Fibroblast of pulmonary artery (primary cell): Measurements from ENCODE around the gene MYMK.

Experiments used
- DNase-seq: peaks from one replicate; pipeline ENCODE4 v3.0.0-alpha.2; 2010; ENCODE audit warnings: low read depth
- H3K4me3 ChIP-seq: replicated peaks from 2 replicates; pipeline ENCODE4 v1.5.1; 2011; ENCODE audit warnings: low read depth, mild to moderate bottlenecking, control low read depth, low read length, moderate library complexity
- TF ChIP-seq, protein P1 (sequence below): IDR thresholded peaks from 2 replicates; pipeline ENCODE4 v1.5.1; 2011; ENCODE audit warnings: mild to moderate bottlenecking, control low read depth, low read length, inconsistent platforms; ENCODE audit errors: missing control alignments

Gene MYMK

DNA sequence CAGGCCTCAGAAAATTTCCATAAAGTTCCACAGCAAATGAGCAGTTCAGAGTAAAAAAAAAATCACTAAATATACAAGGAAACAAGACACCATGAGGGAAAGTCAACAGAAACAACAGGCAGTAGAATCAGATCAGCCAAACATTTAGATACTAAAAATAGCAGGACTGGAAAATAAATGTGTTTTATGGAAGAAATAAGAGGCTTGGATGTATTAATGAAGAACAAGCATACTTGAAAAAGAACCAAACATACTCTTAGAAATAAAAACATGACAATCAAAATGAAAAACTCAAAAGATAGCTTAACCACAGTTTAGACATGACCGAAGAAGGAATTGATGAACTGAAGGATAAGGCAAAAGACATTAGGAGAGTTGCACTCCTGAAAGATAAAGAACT is 22.6 kb downstream of the MYMK start:
- H3K4me3 ChIP-seq, result no peak overlapping the region
- TF ChIP-seq, protein P1, sequence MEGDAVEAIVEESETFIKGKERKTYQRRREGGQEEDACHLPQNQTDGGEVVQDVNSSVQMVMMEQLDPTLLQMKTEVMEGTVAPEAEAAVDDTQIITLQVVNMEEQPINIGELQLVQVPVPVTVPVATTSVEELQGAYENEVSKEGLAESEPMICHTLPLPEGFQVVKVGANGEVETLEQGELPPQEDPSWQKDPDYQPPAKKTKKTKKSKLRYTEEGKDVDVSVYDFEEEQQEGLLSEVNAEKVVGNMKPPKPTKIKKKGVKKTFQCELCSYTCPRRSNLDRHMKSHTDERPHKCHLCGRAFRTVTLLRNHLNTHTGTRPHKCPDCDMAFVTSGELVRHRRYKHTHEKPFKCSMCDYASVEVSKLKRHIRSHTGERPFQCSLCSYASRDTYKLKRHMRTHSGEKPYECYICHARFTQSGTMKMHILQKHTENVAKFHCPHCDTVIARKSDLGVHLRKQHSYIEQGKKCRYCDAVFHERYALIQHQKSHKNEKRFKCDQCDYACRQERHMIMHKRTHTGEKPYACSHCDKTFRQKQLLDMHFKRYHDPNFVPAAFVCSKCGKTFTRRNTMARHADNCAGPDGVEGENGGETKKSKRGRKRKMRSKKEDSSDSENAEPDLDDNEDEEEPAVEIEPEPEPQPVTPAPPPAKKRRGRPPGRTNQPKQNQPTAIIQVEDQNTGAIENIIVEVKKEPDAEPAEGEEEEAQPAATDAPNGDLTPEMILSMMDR, result no peak
- DNase-seq, result no peak

DNA sequence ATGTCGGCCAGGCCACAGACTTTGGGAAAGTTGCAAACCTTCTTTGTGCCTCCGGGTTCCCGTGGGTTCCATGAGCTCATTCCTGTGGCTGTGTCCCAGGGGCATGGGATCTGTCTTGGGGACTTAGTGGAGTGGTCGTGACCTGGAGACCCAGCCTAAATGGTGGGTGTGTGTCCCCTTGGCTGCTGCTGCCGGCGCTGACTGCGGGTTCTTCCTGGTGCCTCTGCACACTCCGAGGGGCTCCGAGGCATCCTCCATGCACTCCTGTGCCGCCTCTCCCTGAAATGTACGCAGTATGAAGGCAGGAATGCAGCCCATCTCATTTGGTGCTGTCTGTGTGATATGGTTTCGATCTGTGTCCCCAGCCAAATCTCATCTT is 24.9 kb downstream of the MYMK start:
- TF ChIP-seq, protein P1, result no peak
- no peak overlapping the region for H3K4me3 ChIP-seq
- no peak for DNase-seq

DNA sequence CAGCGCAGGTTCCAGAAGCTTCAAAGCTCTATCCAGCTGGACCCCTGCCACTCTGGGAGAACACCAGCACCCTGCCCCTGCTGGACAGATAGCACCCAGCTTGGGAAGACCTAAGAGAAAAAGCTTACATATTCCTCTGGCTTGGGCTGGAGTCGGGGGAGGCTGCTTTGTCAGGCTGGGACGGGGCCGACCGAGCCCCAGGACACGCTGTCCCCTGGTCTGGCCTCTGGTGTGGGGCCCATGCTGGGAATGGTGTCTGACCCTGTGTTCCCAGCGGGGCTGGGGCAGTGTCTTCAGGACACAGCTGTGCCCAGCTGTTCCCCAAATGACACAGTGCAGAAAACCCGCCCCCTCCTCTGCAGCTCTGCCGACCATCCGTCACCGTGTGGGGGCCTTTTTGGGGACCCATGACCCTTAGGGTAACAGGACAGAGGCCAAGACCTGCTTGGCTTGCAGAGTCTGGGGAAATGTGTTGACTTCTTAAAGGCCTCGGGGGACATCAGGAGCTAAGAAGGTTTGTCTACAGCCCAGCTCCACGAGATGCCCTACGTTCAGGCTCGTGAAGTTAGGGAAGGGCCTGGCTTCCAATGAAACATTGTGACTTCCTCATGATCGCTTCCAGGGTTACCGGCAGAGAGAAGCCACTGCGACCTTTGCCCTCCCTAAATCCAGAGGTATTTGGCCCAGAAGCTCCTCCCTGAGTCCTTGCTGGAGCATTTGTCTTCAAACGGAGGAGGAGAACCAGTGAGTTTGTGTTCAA is 25.4 kb downstream of the MYMK start:
- TF ChIP-seq, protein P1, result peak; percentile 19
- H3K4me3 ChIP-seq, result no peak overlapping the region
- DNase-seq, result no peak

DNA sequence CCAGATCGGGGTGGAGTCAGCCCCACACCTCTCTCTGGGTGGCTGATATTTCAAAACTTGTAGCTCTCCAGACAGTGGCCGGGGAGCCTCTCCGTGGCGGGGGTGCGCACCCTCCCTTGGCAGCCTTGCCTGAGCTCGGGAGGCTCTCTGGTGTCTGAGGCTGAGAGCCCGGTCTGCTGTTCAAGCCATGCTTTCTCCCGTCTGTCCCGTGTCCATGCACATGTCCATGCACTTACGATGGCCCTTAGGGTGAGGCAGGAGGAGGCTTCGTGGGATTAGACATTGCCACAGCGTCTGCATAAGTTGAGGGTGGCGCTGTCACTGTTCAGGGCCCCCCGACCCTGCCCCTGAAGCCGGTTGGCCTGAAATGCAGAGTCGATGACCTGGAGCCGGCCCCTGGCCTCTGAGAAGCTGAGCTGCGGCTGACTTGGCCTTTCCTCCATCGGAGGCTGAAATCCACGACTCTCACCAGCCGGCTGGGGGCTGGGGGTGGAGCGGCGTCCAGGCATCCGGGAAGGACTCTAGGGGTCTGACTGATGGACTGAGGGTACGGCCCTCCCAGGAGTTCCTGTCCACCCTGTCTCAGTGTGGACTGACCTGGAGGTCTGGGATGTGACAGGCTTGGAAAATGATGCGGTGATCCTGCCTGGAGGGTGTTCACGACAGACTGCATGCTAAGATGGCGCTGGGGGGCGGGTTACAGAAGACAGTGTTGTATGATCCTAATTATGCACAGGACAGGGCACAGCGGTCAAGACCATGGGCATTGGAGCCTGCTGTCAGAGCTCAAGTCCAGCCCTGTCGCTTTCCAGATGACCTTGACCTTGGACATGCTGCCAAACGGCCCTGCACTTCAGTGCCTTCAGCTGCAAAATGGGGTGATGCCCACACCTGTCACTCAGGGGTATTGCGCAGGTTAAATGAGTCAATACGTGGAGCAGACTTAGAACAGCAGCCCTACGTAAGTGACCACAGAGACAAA is 27.6 kb downstream of the MYMK start:
- TF ChIP-seq, protein P1, result no peak
- no peak for DNase-seq

DNA sequence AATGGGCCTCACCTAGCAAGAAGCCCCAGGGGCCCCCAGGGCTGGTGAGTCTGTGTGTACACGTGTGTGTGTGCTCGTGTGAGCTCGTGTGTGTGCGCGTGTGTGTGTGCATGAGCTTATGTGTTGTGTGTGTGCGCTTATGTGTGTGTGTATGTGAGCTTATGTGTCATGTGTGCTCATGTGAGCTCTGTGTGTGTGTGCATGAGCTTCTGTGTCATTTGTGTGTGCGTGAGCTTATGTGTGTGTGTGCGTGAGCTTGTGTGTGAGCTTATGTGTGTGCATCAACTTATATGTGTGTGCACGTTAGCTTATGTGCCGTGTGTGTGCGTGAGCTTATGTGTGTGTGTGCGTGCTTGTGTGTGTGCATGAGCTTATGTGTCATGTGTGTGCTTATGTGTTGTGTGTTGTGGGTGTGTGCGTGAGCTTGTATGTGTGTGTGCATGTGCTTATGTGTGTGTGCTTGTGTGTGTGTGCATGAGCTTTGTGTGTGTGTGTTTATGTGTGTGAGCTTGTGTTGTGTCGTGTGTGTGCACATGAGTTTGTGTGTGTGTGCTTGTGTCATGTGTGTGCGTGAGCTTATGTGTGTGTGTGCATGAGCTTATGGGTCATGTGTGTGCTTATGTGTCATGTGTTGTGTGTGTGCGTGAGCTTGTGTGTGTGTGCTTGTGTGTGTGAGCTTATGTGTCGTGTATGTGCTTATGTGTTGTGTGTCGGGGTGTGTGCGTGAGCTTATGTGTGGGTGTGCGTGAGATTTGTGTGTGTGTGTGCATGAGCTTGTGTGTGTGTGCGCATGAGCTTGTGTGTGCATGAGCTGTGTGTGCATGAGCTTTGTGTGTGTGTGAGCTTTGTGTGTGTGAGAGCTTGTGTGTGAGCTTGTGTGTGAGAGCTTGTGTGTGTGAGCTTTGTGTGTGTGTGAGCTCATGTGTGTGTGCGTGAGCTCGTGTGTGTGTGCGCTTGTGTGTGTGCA is 29.1 kb downstream of the MYMK start:
- no peak overlapping the region for H3K4me3 ChIP-seq
- TF ChIP-seq, protein P1, result no peak
- no peak for DNase-seq

More for the DNA sequence above, 27.6 kb downstream of the MYMK start:
- H3K4me3 ChIP-seq, result no peak overlapping the region

DNA sequence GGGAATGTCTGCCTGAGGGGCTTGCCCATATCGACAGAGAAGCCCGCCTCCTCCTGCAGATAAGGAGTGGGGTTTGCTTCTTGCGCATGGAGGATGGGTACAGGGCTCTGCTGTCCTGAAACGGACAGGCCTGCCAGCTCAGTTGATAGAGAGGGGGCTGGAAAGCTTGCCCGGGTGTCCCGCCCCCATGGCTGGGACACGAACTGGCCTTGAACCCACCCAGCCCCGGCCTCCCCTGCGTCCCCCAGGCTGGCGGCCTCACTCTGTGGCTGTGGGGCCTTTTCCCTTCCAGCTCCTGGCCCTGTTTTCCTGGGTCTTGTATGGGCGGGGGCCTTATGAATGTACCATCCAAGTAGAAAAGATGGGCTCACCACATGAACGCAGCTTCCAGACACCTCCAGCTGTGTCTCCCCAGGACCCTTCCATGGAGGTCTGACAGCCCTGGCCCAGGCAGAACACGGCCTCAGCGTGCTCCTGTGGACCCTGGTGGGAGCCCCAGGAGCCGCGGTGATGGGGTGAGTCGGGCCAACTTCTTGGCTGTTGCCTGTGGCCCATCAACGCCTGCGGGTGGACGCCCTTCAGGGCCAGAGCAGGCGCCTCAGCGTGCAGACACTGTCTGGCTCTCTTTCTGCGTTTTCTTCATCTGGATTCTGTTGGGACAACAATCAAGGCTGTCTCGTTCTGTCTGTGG is 30.0 kb downstream of the MYMK start:
- TF ChIP-seq, protein P1, result no peak
- no peak overlapping the region for H3K4me3 ChIP-seq
- no peak for DNase-seq
